K562 (cell line): Measurements from ENCODE around the gene MBNL2. TPM values are rescaled to one million over a fixed set of nuclear protein-coding genes. Genes with fewer than 3 reads are reported as not detected.

Experiments used
- ATAC-seq: fragments of 200-7000 bp; cut with Tn5 transposase; 3 replicates; pipeline ENCODE4 v1.9.1; 2020; ENCODE audit warnings: moderate library complexity
- BruUV-seq: library from RNA; stranded (reverse); fragments of 400-500 nt; replicated peaks from 2 replicates; lab custom pipeline; 2021; lab: Mats Ljungman, UMichigan
- CTCF ChIA-PET: fragments of 300-600 bp; formaldehyde crosslinking; extraction: SDS; loops from one replicate; lab custom pipeline; 2021; ENCODE audit warnings: low intra/inter-chr PET ratio; lab: Yijun Ruan, JAX
- POLR2A ChIA-PET: fragments of 300-600, 350-650 bp; sonication (Branson Sonifier 250); formaldehyde crosslinking; extraction: SDS; loops from one replicate; lab custom pipeline; 2021; ENCODE audit warnings: antibody characterized with exemption, inconsistent platforms; lab: Yijun Ruan, JAX
- DNase-seq, 4 experiments: peaks; one replicate each; pipeline versions ENCODE4 v3.0.0 to v3.0.0-alpha.2; 2011 to 2018; ENCODE audit warnings: low spot score in 3 of 4, mixed read lengths in 3 of 4; ENCODE audit errors: extremely low read depth in 1 of 4
- FAIRE-seq: peaks from 2 replicates; lab custom pipeline; 2011; peaks lifted over from hg19 to GRCh38; lab: Jason Lieb, UNC
- H2AFZ ChIP-seq: 2 replicates; pipeline ENCODE4 v1.6.0; 2011; ENCODE audit warnings: low read depth, low read length, control low read depth, inconsistent platforms
- H3K27ac ChIP-seq: fragments of 200-600 bp; 3 replicates; pipeline ENCODE4 v1.8.0; 2011; ENCODE audit warnings: low read depth, mild to moderate bottlenecking, control low read depth, inconsistent platforms, low read length, moderate library complexity, mixed read lengths; ENCODE audit errors: extremely low read depth
- H3K27me3 ChIP-seq, 2 experiments: fragments of 300-600 bp in 1 of 2; 2 replicates in 1 of 2; 3 replicates in 1 of 2; pipeline versions ENCODE4 v1.6.0 to v1.8.0; 2011; ENCODE audit warnings: inconsistent platforms in 2 of 2, low read length in 2 of 2, mild to moderate bottlenecking in 1 of 2, mixed read lengths in 1 of 2, moderate library complexity in 1 of 2; ENCODE audit not compliant: control insufficient read depth in 2 of 2, insufficient read depth in 2 of 2
- H3K36me3 ChIP-seq: fragments of 300-600 bp; 3 replicates; pipeline ENCODE4 v1.8.0; 2011; ENCODE audit warnings: mild to moderate bottlenecking, low read length, inconsistent platforms; ENCODE audit not compliant: control insufficient read depth, insufficient read depth
- H3K4me1 ChIP-seq, 2 experiments: fragments of 200-600 bp in 1 of 2; replicated peaks in 1 of 2; 2 replicates in 1 of 2; 3 replicates in 1 of 2; pipeline versions ENCODE4 v1.5.1 to v1.8.0; 2011; ENCODE audit warnings: inconsistent platforms in 2 of 2, low read length in 2 of 2, mild to moderate bottlenecking in 1 of 2, mixed read lengths in 1 of 2, moderate library complexity in 1 of 2; ENCODE audit not compliant: control insufficient read depth in 2 of 2, insufficient read depth in 2 of 2
- H3K4me2 ChIP-seq: 2 replicates; pipeline ENCODE4 v1.6.1; 2011; ENCODE audit warnings: low read length, control low read depth, inconsistent platforms, mixed read lengths; ENCODE audit not compliant: insufficient read depth
- H3K4me3 ChIP-seq: fragments of 200-600 bp; sonication (generic), shearing (Covaris generic); 2 replicates; pipeline ENCODE4 v1.5.1; 2016; ENCODE audit warnings: control low read depth, inconsistent platforms
- H3K79me2 ChIP-seq: fragments of 200-600 bp; 3 replicates; pipeline ENCODE4 v1.8.0; 2011; ENCODE audit warnings: low read length, inconsistent platforms; ENCODE audit not compliant: control insufficient read depth, insufficient read depth
- H3K9ac ChIP-seq, 2 experiments: 2 replicates each; pipeline versions ENCODE4 v1.6.0 to v1.6.1; 2011; ENCODE audit warnings: low read depth in 2 of 2, low read length in 2 of 2, control low read depth in 1 of 2, inconsistent platforms in 1 of 2, mild to moderate bottlenecking in 1 of 2, mixed read lengths in 1 of 2; ENCODE audit not compliant: insufficient read depth in 1 of 2
- H3K9me1 ChIP-seq: one replicate; pipeline ENCODE4 v1.6.0; 2011; ENCODE audit warnings: inconsistent platforms, mild to moderate bottlenecking, low read length, moderate library complexity; ENCODE audit not compliant: control insufficient read depth, insufficient read depth
- H3K9me3 ChIP-seq: replicated peaks from 2 replicates; pipeline ENCODE4 v1.5.1; 2011; ENCODE audit warnings: low read depth, low read length, inconsistent platforms; ENCODE audit not compliant: control insufficient read depth, insufficient read depth
- H4K20me1 ChIP-seq: replicated peaks from 2 replicates; pipeline ENCODE4 v1.6.1; 2011; ENCODE audit warnings: low read length, inconsistent platforms, mixed read lengths; ENCODE audit not compliant: control insufficient read depth, insufficient read depth
- CEBPG ChIP-seq, 3 experiments: fragments of 200-800 bp in 1 of 3; sonication (Bioruptor generic) in 1 of 3; sonication (generic) in 1 of 3; formaldehyde crosslinking in 1 of 3; IDR thresholded peaks in 2 of 3; conservative IDR thresholded peaks in 1 of 3; 2 replicates each; pipeline versions ENCODE4 v1.6.1 to v1.8.0; 2016 to 2022; ENCODE audit warnings: missing compliant biosample characterization in 2 of 3, missing genetic modification characterization in 2 of 3, mild to moderate bottlenecking in 1 of 3, missing genetic modification reagents in 1 of 3
- DNMT1 ChIP-seq: fragments of 450-650 bp; IDR thresholded peaks from 2 replicates; pipeline ENCODE4 v1.6.1; 2016; ENCODE audit warnings: antibody characterized with exemption, mild to moderate bottlenecking
- EP400 ChIP-seq: fragments of 450-650 bp; IDR thresholded peaks from 2 replicates; pipeline ENCODE4 v1.6.1; 2017; ENCODE audit warnings: antibody characterized with exemption, mild to moderate bottlenecking, moderate library complexity
- GTF2A2 ChIP-seq: IDR thresholded peaks from 2 replicates; pipeline ENCODE4 v1.6.1; 2016; ENCODE audit warnings: mild to moderate bottlenecking, missing genetic modification characterization, missing compliant biosample characterization
- HNRNPK ChIP-seq: fragments of 200-400 bp; formaldehyde crosslinking; IDR thresholded peaks from one replicate; pipeline ENCODE4 v1.6.1; 2018; ENCODE audit warnings: mild to moderate bottlenecking, low read depth, low read length; ENCODE audit not compliant: poor library complexity, severe bottlenecking
- MCM5 ChIP-seq: fragments of 450-650 bp; IDR thresholded peaks from 2 replicates; pipeline ENCODE4 v1.6.1; 2016; ENCODE audit warnings: low read depth
- NONO ChIP-seq, 2 experiments: fragments of 200-400 bp in 1 of 2; fragments of 450-650 bp in 1 of 2; formaldehyde crosslinking in 1 of 2; IDR thresholded peaks; 2 replicates each; pipeline ENCODE4 v1.6.1; 2017; ENCODE audit warnings: low read depth in 2 of 2, mild to moderate bottlenecking in 2 of 2, moderate library complexity in 2 of 2, low read length in 1 of 2
- SUPT5H ChIP-seq: fragments of 450-650 bp; IDR thresholded peaks from 2 replicates; pipeline ENCODE4 v1.6.1; 2016
- TAF1 ChIP-seq: IDR thresholded peaks from 2 replicates; pipeline ENCODE4 v1.6.1; 2011; ENCODE audit warnings: mild to moderate bottlenecking, low read length, moderate library complexity; ENCODE audit not compliant: insufficient read depth, control insufficient read depth, severe bottlenecking; ENCODE audit errors: extremely low read depth
- TFAM ChIP-seq: fragments of 250-450 bp; sonication (Bioruptor Pico); conservative IDR thresholded peaks from 2 replicates; pipeline ENCODE4 v1.5.0; 2021; ENCODE audit warnings: mild to moderate bottlenecking, moderate library complexity
- ZSCAN29 ChIP-seq: fragments of 450-650 bp; IDR thresholded peaks from 2 replicates; pipeline ENCODE4 v1.6.1; 2017
- WGBS: fragments of 100-300 bp; shearing (Covaris generic); methylation state at CpG from one replicate; pipeline ENCODE4 v1.1.6; 2016; ENCODE audit warnings: low coverage, mixed read lengths; ENCODE audit not compliant: insufficient coverage; ENCODE audit errors: missing lambda C conversion rate; 5-methylcytosine and 5-hydroxymethylcytosine counted together
- in situ Hi-C: fragments of 300-500 bp; cut with MboI; formaldehyde crosslinking; loops from 4 replicates; pipeline ENCODE4 v1.15.0; 2018; ENCODE audit warnings: inconsistent platforms, mixed read lengths
- intact Hi-C: fragments of 100-400 bp; cut with micrococcal nuclease; formaldehyde crosslinking; loops from 2 replicates; pipeline ENCODE4 v1.14.2; 2022
- polyA plus RNA-seq, 8 experiments: library from polyadenylated mRNA; depleted of rRNA in 4 of 8; stranded (reverse) in 5 of 8; unstranded in 3 of 8; fragments of >200 nt; fragmentation: Nextera tagmentation in 2 of 8; fragmentation: Illumina TruSeq in 1 of 8; extraction: Ambion mirVana in 2 of 8; extraction: Trizol in 1 of 8; gene quantifications; 2 replicates each; pipeline versions ENCODE4 v1.2.1 to v1.2.3, GENCODE V29; 2011 to 2014; ENCODE audit warnings: inconsistent platforms in 1 of 8, missing spikeins in 1 of 8
- total RNA-seq, 7 experiments: library from RNA; depleted of rRNA in 6 of 7; stranded (reverse); fragments of >200 nt in 6 of 7; fragmentation: Illumina TruSeq in 2 of 7; extraction: Trizol in 2 of 7; gene quantifications; 2 replicates each; pipeline versions ENCODE4 v1.2.1 to v1.2.3, GENCODE V29; 2011 to 2021; ENCODE audit warnings: low replicate concordance in 1 of 7
- TF ChIP-seq, protein P1 (sequence below): fragments of 250-450 bp; sonication (Bioruptor Pico); IDR thresholded peaks from 2 replicates; pipeline ENCODE4 v1.6.1; 2021; ENCODE audit warnings: mild to moderate bottlenecking
- TF ChIP-seq, protein P2 (sequence below), 3 experiments: fragments of 200-800 bp in 1 of 3; fragments of 250-450 bp in 1 of 3; fragments of 450-650 bp in 1 of 3; sonication (Bioruptor Pico) in 1 of 3; sonication (Bioruptor generic) in 1 of 3; formaldehyde crosslinking in 1 of 3; IDR thresholded peaks; 2 replicates each; pipeline versions ENCODE4 v1.6.1 to v1.8.0; 2016 to 2022; ENCODE audit warnings: mild to moderate bottlenecking in 2 of 3, missing genetic modification characterization in 2 of 3, missing compliant biosample characterization in 1 of 3, moderate library complexity in 1 of 3
- TF ChIP-seq, protein P3 (sequence below), 2 experiments: fragments of 200-800 bp in 1 of 2; sonication (Bioruptor generic) in 1 of 2; sonication (generic) in 1 of 2; formaldehyde crosslinking in 1 of 2; IDR thresholded peaks in 1 of 2; conservative IDR thresholded peaks in 1 of 2; 2 replicates each; pipeline versions ENCODE4 v1.5.0 to v1.6.1; 2016 to 2020; ENCODE audit warnings: missing compliant biosample characterization in 1 of 2, missing genetic modification characterization in 1 of 2, missing genetic modification reagents in 1 of 2

The MBNL2 gene
- total and polyA plus RNA-seq, 9 of the 15 experiments (the other 6 are each of a cell fraction or from before 2014, with no cell fraction given) = 7.0 to 24.8 (median 13.8) TPM

DNA sequence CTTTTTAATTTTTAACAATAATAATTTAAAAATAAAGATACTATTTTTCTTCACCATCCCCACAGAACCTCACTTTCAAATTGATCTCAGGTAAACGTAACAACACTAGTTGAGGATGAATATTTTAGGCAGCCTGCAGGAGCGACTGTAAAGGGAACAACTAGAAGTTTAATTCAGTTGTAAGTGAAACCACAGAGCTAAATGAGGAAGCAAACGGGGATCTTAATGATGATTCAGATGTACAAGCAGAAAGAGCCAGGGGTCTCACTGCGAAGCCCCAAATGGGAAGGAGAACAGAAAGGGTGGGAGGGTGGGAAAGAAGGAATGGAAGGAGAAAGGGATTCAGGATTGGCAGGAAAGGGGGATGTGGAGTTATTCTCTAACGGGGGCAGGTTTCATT is 157.3 kb downstream of the MBNL2 start:
- H3K9ac ChIP-seq = no peak overlapping the region
- in situ Hi-C loops = no loop called here
- no peaks in the 10 kb centered on the region for H3K9me3 ChIP-seq
- H3K9me1 ChIP-seq = no peaks in the 10 kb centered on the region
- H3K36me3 ChIP-seq = peaks cover 4% of the 10 kb centered on the region; the same call in 2 of the 3 replicates
- FAIRE-seq = no peak
- H4K20me1 ChIP-seq = no peaks in the 10 kb centered on the region
- no peak for ATAC-seq
- no peak overlapping the region for H3K27ac ChIP-seq
- 70% methylated on average over 5 of the region's 5 CpGs for WGBS
- no peak overlapping the region for H3K4me3 ChIP-seq
- H3K4me2 ChIP-seq = no peak overlapping the region
- H3K79me2 ChIP-seq = no peaks in the 10 kb centered on the region
- no peak overlapping the region for H2AFZ ChIP-seq
- no peaks in the 10 kb centered on the region for H3K27me3 ChIP-seq
- TF ChIP-seq TFAM (CRISPR knock-in tag) (no peak), TAF1 (no peak), SUPT5H (no peak), GTF2A2 (tag) (no peak), CEBPG (CRISPR knock-in tag; IDR thresholded peaks at IDR 0.05) (no peak), CEBPG (tag; conservative IDR thresholded peaks at IDR 0.05 in 1 of 2, IDR thresholded peaks at IDR 0.05 in 1 of 2) (no peak), HNRNPK (no peak), NONO (IDR thresholded peaks at IDR 0.05; ENCODE audit: low read depth in 2 of 2, low read length in 1 of 2) (no peak), DNMT1 (no peak), MCM5 (no peak), EP400 (no peak), ZSCAN29 (no peak)
- TF ChIP-seq, protein P1, sequence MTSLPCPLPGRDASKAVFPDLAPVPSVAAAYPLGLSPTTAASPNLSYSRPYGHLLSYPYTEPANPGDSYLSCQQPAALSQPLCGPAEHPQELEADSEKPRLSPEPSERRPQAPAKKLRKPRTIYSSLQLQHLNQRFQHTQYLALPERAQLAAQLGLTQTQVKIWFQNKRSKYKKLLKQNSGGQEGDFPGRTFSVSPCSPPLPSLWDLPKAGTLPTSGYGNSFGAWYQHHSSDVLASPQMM (CRISPR knock-in tag) = no peak
- TF ChIP-seq, protein P2, sequence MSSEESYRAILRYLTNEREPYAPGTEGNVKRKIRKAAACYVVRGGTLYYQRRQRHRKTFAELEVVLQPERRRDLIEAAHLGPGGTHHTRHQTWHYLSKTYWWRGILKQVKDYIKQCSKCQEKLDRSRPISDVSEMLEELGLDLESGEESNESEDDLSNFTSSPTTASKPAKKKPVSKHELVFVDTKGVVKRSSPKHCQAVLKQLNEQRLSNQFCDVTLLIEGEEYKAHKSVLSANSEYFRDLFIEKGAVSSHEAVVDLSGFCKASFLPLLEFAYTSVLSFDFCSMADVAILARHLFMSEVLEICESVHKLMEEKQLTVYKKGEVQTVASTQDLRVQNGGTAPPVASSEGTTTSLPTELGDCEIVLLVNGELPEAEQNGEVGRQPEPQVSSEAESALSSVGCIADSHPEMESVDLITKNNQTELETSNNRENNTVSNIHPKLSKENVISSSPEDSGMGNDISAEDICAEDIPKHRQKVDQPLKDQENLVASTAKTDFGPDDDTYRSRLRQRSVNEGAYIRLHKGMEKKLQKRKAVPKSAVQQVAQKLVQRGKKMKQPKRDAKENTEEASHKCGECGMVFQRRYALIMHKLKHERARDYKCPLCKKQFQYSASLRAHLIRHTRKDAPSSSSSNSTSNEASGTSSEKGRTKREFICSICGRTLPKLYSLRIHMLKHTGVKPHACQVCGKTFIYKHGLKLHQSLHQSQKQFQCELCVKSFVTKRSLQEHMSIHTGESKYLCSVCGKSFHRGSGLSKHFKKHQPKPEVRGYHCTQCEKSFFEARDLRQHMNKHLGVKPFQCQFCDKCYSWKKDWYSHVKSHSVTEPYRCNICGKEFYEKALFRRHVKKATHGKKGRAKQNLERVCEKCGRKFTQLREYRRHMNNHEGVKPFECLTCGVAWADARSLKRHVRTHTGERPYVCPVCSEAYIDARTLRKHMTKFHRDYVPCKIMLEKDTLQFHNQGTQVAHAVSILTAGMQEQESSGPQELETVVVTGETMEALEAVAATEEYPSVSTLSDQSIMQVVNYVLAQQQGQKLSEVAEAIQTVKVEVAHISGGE (CRISPR knock-in tag; IDR thresholded peaks at IDR 0.05) = no peak
- TF ChIP-seq, protein P3, sequence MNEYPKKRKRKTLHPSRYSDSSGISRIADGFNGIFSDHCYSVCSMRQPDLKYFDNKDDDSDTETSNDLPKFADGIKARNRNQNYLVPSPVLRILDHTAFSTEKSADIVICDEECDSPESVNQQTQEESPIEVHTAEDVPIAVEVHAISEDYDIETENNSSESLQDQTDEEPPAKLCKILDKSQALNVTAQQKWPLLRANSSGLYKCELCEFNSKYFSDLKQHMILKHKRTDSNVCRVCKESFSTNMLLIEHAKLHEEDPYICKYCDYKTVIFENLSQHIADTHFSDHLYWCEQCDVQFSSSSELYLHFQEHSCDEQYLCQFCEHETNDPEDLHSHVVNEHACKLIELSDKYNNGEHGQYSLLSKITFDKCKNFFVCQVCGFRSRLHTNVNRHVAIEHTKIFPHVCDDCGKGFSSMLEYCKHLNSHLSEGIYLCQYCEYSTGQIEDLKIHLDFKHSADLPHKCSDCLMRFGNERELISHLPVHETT (CRISPR knock-in tag; conservative IDR thresholded peaks at IDR 0.05 in 1 of 2, IDR thresholded peaks at IDR 0.05 in 1 of 2) = no peak
- TF ChIP-seq, all 486 proteins: peak for 0
- intact Hi-C loops = no loop called here
- BruUV-seq = no TSS peak
- no peaks in the 10 kb centered on the region for H3K4me1 ChIP-seq
- DNase-seq = no peak
- POLR2A ChIA-PET = interaction anchor here (1.4 kb wide), 1 partner anchor 9 kb away, joined by 4 read pairs; no protein-coding TSS in a partner anchor
- CTCF ChIA-PET = no interaction called here
